ENCODE results near the gene EPB41L5. TPM values are rescaled to one million over a fixed set of nuclear protein-coding genes. Genes with fewer than 3 reads are reported as not detected.
A peak's percentile ranks its signal among the peaks of the same experiment; 100 is the strongest.

The EPB41L5 gene
- total and polyA plus RNA-seq, 10 of the 15 experiments (the other 5 are each of a cell fraction or from before 2014, with no cell fraction given) = 2.1 to 20.4 (median 8.2) TPM

GRCh38 chr2:120012771-120013596 lies at the start of gene EPB41L5 (continued):
- TF ChIP-seq ZNF687 (IDR thresholded peaks at IDR 0.05) = no peak; the same call in none of the 2 replicates
- TF ChIP-seq POLR2A (IDR thresholded peaks at IDR 0.05; ENCODE audit: low read depth, low read length) = peak; percentile 54; the same call in 1 of the 2 replicates
- peak in 1 of 2 experiments; percentile 34; a peak in 1 of 3 replicates for TF ChIP-seq EGR1 (IDR thresholded peaks at IDR 0.05; ENCODE audit: borderline replicate concordance in 1 of 2, low read depth in 2 of 2, low read length in 2 of 2)
- no peak for TF ChIP-seq EP300 (IDR thresholded peaks at IDR 0.05; ENCODE audit: borderline replicate concordance in 1 of 2, control insufficient read depth in 1 of 2, low read depth in 2 of 2, low read length in 2 of 2)
- TF ChIP-seq ELK1 (IDR thresholded peaks at IDR 0.05; ENCODE audit: low read depth, low read length) = peak; percentile 38; the same call in 1 of the 2 replicates
- no peak for TF ChIP-seq FOXK2 (IDR thresholded peaks at IDR 0.05)
- TF ChIP-seq NFXL1 (IDR thresholded peaks at IDR 0.05; ENCODE audit: borderline replicate concordance) = no peak
- no peak for TF ChIP-seq ZNF24 (IDR thresholded peaks at IDR 0.05)
- no peak for TF ChIP-seq BCLAF1 (IDR thresholded peaks at IDR 0.05)
- peak; percentile 90 for TF ChIP-seq GATAD2B (conservative IDR thresholded peaks at IDR 0.05; ENCODE audit: low read depth)
- no peak for TF ChIP-seq HCFC1 (IDR thresholded peaks at IDR 0.05; ENCODE audit: low read length)
- no peak for TF ChIP-seq ZNF274 (IDR thresholded peaks at IDR 0.05; ENCODE audit: insufficient read depth, insufficient read length)
- TF ChIP-seq ZBTB4 (CRISPR knock-in tag; IDR thresholded peaks at IDR 0.05) = 0 out of 2 replicates have a peak, but pooled peaks have one; percentile 25
- TF ChIP-seq E2F4 (IDR thresholded peaks at IDR 0.05; ENCODE audit: low read depth, low read length) = no peak

Data from GM12878 (cell line).